ENCODE results near the gene KBTBD12. TPM values are rescaled to one million over a fixed set of nuclear protein-coding genes. Genes with fewer than 3 reads are reported as not detected.

The KBTBD12 gene
- total and polyA plus RNA-seq, 2 of the 13 experiments (the other 11 are each of a cell fraction or from before 2014, with no cell fraction given): not detected

DNA sequence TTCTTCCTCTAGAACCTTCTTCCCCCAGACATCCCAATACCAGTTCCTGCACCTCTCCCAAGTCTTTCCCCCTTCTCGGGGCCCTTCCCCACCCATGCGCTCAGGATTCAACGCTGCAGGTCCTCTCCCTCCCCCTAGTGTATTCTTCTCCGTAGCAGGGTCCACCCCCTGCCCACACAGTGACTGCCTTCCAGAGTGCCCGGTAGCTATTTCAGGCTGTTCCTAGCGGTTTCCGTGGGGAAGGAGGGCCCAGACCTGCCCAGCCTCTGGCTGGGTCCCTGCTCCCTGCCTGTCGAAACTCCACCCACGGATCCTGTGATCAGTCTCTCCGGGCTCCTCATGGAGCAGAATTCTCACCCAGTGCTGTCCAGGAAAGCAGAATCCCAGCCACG, 92.0 kb downstream of the KBTBD12 start (continued):
- no peak for TF ChIP-seq ZNF512B (CRISPR knock-in tag; IDR thresholded peaks at IDR 0.05; ENCODE audit: borderline replicate concordance)
- peak; percentile 25; the same call in 1 of the 2 replicates for TF ChIP-seq SAP130 (CRISPR knock-in tag; IDR thresholded peaks at IDR 0.05; ENCODE audit: low read depth)
- TF ChIP-seq ZNF580 (CRISPR knock-in tag; IDR thresholded peaks at IDR 0.05; ENCODE audit: borderline replicate concordance, low read depth): no peak
- TF ChIP-seq NFE2L1 (CRISPR knock-in tag; IDR thresholded peaks at IDR 0.05; ENCODE audit: borderline replicate concordance): no peak
- TF ChIP-seq, protein P1, sequence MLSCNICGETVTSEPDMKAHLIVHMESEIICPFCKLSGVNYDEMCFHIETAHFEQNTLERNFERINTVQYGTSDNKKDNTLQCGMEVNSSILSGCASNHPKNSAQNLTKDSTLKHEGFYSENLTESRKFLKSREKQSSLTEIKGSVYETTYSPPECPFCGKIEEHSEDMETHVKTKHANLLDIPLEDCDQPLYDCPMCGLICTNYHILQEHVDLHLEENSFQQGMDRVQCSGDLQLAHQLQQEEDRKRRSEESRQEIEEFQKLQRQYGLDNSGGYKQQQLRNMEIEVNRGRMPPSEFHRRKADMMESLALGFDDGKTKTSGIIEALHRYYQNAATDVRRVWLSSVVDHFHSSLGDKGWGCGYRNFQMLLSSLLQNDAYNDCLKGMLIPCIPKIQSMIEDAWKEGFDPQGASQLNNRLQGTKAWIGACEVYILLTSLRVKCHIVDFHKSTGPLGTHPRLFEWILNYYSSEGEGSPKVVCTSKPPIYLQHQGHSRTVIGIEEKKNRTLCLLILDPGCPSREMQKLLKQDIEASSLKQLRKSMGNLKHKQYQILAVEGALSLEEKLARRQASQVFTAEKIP (CRISPR knock-in tag; IDR thresholded peaks at IDR 0.05; ENCODE audit: borderline replicate concordance): no peak

DNA sequence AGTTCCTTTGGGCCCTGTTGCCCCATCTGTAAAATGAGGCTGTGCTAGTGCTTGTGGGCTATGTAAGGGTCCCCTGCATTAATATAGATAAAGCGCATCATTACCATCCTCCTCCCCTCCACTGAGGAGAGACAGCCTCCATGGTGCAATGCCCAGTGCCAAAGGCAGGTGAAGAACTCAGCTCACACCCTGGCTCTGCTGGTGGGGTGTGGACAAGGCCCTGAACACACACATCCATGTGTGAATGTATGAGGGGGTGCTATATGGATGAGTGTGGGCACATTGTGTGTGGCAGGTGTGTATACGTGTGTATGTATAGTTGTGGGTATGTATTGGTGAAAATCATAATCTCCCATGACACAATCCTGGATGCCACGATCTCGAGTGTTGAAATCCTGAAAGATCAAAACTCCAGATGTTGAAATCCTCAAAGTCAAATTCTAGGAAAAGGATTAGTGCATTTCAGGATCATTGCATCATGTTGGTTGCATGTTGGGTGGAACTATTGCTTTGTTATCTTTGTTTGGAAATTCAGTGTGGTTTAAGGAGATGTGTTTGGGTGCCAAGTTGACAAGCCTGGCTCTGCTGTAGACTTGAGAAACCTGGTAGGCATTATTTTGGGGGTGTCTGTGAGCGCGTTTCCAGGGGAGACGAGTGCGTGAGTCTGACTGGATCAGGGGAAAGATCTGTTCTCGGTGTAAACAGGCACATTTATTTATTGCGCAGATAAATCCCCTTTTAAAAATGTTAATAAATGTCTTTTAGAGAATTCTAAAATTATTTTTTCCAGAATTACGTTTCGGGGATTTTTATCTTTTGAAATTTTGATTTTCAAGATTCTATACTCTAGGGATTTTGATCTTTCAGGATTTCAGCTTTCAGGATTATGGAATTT, 95.2 kb downstream of the KBTBD12 start:
- WGBS (ENCODE audit: low lambda C conversion rate): 42% methylated on average over 12 of the region's 12 CpGs
- H4K20me1 ChIP-seq (ENCODE audit: insufficient read depth, low read length): no peaks in the 10 kb centered on the region
- H3K36me3 ChIP-seq (replicated peaks in 1 of 2; ENCODE audit: control insufficient read depth in 1 of 2, insufficient read depth in 2 of 2, low read length in 2 of 2): no peaks in the 10 kb centered on the region
- intact Hi-C loops (cut with micrococcal nuclease; ENCODE audit: unreplicated experiment) (loop anchor here (2.0 kb wide), 1 partner anchor 43 kb away; the partner anchor contains the start of gene SEC61A1), in situ Hi-C loops (cut with HindIII; ENCODE audit: extremely low pct_ligation_motif_present, low pct_unique_long_range_greater_than_20kb) (no loop called here)
- H3K4me2 ChIP-seq (ENCODE audit: low read depth, low read length): no peak overlapping the region
- peaks cover 43% of the 10 kb centered on the region for H3K4me1 ChIP-seq (ENCODE audit: insufficient read depth, low read length)
- H3K27me3 ChIP-seq (ENCODE audit: control insufficient read depth in 1 of 2, insufficient read depth in 2 of 2, low read length in 2 of 2): peaks cover 0 to 9% of the 10 kb centered on the region in 2 experiments; a peak in 1 of 5 replicates
- no peak for FAIRE-seq
- DNase-seq (ENCODE audit: low spot score): peak; percentile 29
- CTCF ChIA-PET (ENCODE audit: low intra/inter-chr PET ratio, low total read pairs): interaction anchor here (0.8 kb wide), 1 partner anchor 124 kb away, joined by 4 read pairs; no protein-coding TSS in a partner anchor
- no peaks in the 10 kb centered on the region for H3K79me2 ChIP-seq (ENCODE audit: insufficient read depth, low read length)
- BruUV-seq (replicated peaks): no TSS peak
- POLR2A ChIA-PET: no interaction called here
- no peak overlapping the region for H3K9ac ChIP-seq (ENCODE audit: insufficient read depth, low read depth, low read length)
- H3K27ac ChIP-seq (ENCODE audit: extremely low read length, insufficient read depth, low read length): no peak overlapping the region
- H3K9me3 ChIP-seq (ENCODE audit: low read length): no peaks in the 10 kb centered on the region
- H3K4me3 ChIP-seq (replicated peaks in 1 of 3; ENCODE audit: insufficient read depth in 1 of 3, low read depth in 2 of 3, low read length in 3 of 3): no peak overlapping the region
- H2AFZ ChIP-seq (ENCODE audit: low read length): no peak overlapping the region
- no peak; the same call in 2 of the 3 replicates for ATAC-seq
- TF ChIP-seq NCOR1 (IDR thresholded peaks at IDR 0.05; ENCODE audit: borderline replicate concordance, low read length) (0 out of 2 replicates have a peak, but pooled peaks have one; percentile 44), SKI (IDR thresholded peaks at IDR 0.05; ENCODE audit: partially characterized antibody) (peak; percentile 14), ZNF253 (CRISPR knock-in tag; IDR thresholded peaks at IDR 0.05; ENCODE audit: borderline replicate concordance) (no peak), CEBPG (CRISPR knock-in tag; IDR thresholded peaks at IDR 0.05) (peak; percentile 65)
- TF ChIP-seq, protein P2, sequence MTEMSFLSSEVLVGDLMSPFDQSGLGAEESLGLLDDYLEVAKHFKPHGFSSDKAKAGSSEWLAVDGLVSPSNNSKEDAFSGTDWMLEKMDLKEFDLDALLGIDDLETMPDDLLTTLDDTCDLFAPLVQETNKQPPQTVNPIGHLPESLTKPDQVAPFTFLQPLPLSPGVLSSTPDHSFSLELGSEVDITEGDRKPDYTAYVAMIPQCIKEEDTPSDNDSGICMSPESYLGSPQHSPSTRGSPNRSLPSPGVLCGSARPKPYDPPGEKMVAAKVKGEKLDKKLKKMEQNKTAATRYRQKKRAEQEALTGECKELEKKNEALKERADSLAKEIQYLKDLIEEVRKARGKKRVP (CRISPR knock-in tag; IDR thresholded peaks at IDR 0.05): peak in 1 of 2 experiments; percentile 99; a peak in 2 of 4 replicates
- TF ChIP-seq, protein P3, sequence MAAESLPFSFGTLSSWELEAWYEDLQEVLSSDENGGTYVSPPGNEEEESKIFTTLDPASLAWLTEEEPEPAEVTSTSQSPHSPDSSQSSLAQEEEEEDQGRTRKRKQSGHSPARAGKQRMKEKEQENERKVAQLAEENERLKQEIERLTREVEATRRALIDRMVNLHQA (CRISPR knock-in tag; IDR thresholded peaks at IDR 0.05): 0 out of 2 replicates have a peak, but pooled peaks have one; percentile 74

All from HepG2 (cell line).